ENCODE data around the gene ERMP1. TPM values are rescaled to one million over a fixed set of nuclear protein-coding genes. Genes with fewer than 3 reads are reported as not detected.
A peak's percentile ranks its signal among the peaks of the same experiment; 100 is the strongest.
"Not testable (repeated sequence)": the region's sequence is repeated elsewhere in the genome, so short reads cannot be mapped to it uniquely, and the experiment has no call there.

ERMP1 gene
- total and polyA plus RNA-seq, 10 of the 15 experiments (the other 5 are each of a cell fraction or from before 2014, with no cell fraction given), result 2.4 to 42.1 (median 8.1) TPM

GRCh38 chr9:5800969-5801738, 31.8 kb downstream of the ERMP1 start:
- no peak for FAIRE-seq
- Histone ChIP-seq H4K20me1 (ENCODE audit: control insufficient read depth, insufficient read depth) (no peaks in the 10 kb centered on the region), H3K27ac (ENCODE audit: control insufficient read depth, insufficient read depth) (no peak overlapping the region), H3K79me2 (ENCODE audit: control insufficient read depth, insufficient read depth, low read length) (no peaks in the 10 kb centered on the region), H3K9ac (ENCODE audit: control insufficient read depth, insufficient read depth, low read length) (no peak overlapping the region), H3K36me3 (ENCODE audit: control insufficient read depth in 2 of 2, insufficient read depth in 2 of 2, low read length in 1 of 2) (peaks cover 3 to 25% of the 10 kb centered on the region in 2 experiments), H3K9me3 (replicated peaks; ENCODE audit: control insufficient read depth, insufficient read depth, low read length) (no peaks in the 10 kb centered on the region), H3K27me3 (replicated peaks in 1 of 2; ENCODE audit: control insufficient read depth in 2 of 2, insufficient read depth in 2 of 2, low read length in 1 of 2) (no peaks in the 10 kb centered on the region), H3K4me3 (no peak overlapping the region), H3K4me1 (ENCODE audit: control insufficient read depth, insufficient read depth, low read length) (no peaks in the 10 kb centered on the region), H3K4me2 (ENCODE audit: control insufficient read depth, insufficient read depth) (no peak overlapping the region), H2AFZ (ENCODE audit: control insufficient read depth, low read depth, low read length) (no peak overlapping the region)
- SMC1A ChIA-PET (ENCODE audit: uncharacterized antibody, unreplicated experiment), result interaction anchor here (0.9 to 1.3 kb wide), 2 partner anchors 34 to 50 kb away, joined by 3 read pairs; no protein-coding TSS in a partner anchor
- CTCF ChIA-PET, result interaction anchor here (0.6 to 1.5 kb wide), 4 partner anchors 86 to 253 kb away, joined by 3 to 5 read pairs (median 3); no protein-coding TSS in a partner anchor
- in situ Hi-C loops (cut with MboI) (no loop called here), intact Hi-C loops (cut with micrococcal nuclease; ENCODE audit: unreplicated experiment) (no loop called here)
- no peak for ATAC-seq
- POLR2A ChIA-PET, result interaction anchor here (1.1 to 1.3 kb wide), 2 partner anchors 25 to 53 kb away, joined by 3 to 5 read pairs; no protein-coding TSS in a partner anchor
- no TSS peak for BruUV-seq (replicated peaks)
- RAD21 ChIA-PET (ENCODE audit: unreplicated experiment), result interaction anchor here (0.7 kb wide), 1 partner anchor 505 kb away, joined by 3 read pairs; no protein-coding TSS in a partner anchor
- no peak for TF ChIP-seq PBX3 (IDR thresholded peaks at IDR 0.05; ENCODE audit: insufficient replicate concordance, low read depth, low read length)
- no peak for TF ChIP-seq NR2C1 (IDR thresholded peaks at IDR 0.05)
- peak; percentile 71 for TF ChIP-seq SMAD1 (IDR thresholded peaks at IDR 0.05; ENCODE audit: low read depth, partially characterized antibody)
- WGBS (ENCODE audit: insufficient coverage, insufficient replicate concordance, low lambda C conversion rate, missing lambda C conversion rate), result 100% methylated on average over 4 of the region's 4 CpGs
- no peak for DNase-seq (ENCODE audit: low read depth, low spot score)

- peaks cover 3 to 25% of the 10 kb centered on the region in 2 experiments for H3K36me3 ChIP-seq (ENCODE audit: control insufficient read depth in 2 of 2, insufficient read depth in 2 of 2, low read length in 1 of 2)
- CTCF ChIA-PET, result not testable (repeated sequence)
Observed at GRCh38 chr9:5800378-5800777, 32.5 kb downstream of the ERMP1 start.

More at GRCh38 chr9:5800378-5800777, 32.5 kb downstream of the ERMP1 start:
- BruUV-seq (replicated peaks); H4K20me1 ChIP-seq (ENCODE audit: control insufficient read depth, insufficient read depth); H3K27me3 ChIP-seq (replicated peaks in 1 of 2; ENCODE audit: control insufficient read depth in 2 of 2, insufficient read depth in 2 of 2, low read length in 1 of 2); H3K79me2 ChIP-seq (ENCODE audit: control insufficient read depth, insufficient read depth, low read length); H3K27ac ChIP-seq (ENCODE audit: control insufficient read depth, insufficient read depth); H3K4me3 ChIP-seq; H2AFZ ChIP-seq (ENCODE audit: control insufficient read depth, low read depth, low read length); H3K9me3 ChIP-seq (replicated peaks; ENCODE audit: control insufficient read depth, insufficient read depth, low read length); RAD21 ChIA-PET (ENCODE audit: unreplicated experiment); ATAC-seq; DNase-seq (ENCODE audit: low read depth, low spot score); H3K4me2 ChIP-seq (ENCODE audit: control insufficient read depth, insufficient read depth); FAIRE-seq; intact Hi-C loops (cut with micrococcal nuclease; ENCODE audit: unreplicated experiment); in situ Hi-C loops (cut with MboI); H3K9ac ChIP-seq (ENCODE audit: control insufficient read depth, insufficient read depth, low read length); H3K4me1 ChIP-seq (ENCODE audit: control insufficient read depth, insufficient read depth, low read length): not testable (repeated sequence)
- WGBS (ENCODE audit: insufficient coverage, insufficient replicate concordance, low lambda C conversion rate, missing lambda C conversion rate), result 91% methylated on average over 7 of the region's 7 CpGs
- SMC1A ChIA-PET (ENCODE audit: uncharacterized antibody, unreplicated experiment), result interaction anchor here (0.9 kb wide), 1 partner anchor 51 kb away, joined by 3 read pairs; no protein-coding TSS in a partner anchor
- POLR2A ChIA-PET, result interaction anchor here (1.1 to 1.3 kb wide), 2 partner anchors 26 to 52 kb away, joined by 3 to 5 read pairs; no protein-coding TSS in a partner anchor

Measured in GM12878 (cell line).